Measurements from ENCODE around the gene CARD19.
"Not testable (repeated sequence)": the region's sequence is repeated elsewhere in the genome, so short reads cannot be mapped to it uniquely, and the experiment has no call there.

Gene CARD19

DNA sequence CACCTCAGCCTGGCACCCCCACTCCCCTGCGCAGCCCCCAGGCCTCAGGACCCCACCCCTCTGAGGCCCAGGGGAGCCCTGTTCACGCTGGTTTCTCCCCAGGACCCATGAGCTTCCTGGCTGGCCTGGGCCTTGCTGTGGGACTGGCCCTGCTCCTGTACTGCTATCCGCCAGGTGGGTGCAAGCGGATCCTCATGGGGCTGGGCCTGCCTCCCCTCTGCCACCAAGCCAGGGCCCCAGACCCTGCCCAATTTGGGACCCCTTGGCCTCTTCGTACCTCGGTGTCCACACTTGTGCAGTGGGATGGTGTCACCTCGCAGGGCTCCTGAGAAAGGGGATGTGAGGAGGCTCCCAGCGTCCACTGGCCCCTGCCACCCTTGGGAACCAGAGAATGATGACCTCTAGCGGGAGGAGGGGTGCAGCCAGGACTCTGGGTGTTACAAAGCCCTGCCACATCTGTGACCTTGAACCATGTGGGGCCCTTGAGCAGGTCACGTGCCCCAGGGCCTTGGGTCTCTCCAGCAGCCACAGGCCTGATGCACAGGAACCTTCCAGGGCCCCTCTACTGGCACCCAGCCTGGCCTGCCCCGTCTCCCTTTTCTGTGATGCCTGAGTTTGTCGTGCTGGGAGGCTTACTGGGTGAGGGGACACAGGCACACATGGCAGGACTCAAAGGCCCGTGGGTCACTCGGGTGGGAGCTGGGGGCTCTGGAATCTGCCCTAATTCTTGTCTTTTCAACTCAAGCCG lies 16.3 kb downstream of the CARD19 start:
- Mint-ChIP-seq H3K4me1 (peaks cover 16% of the 10 kb centered on the region), H3K36me3 (peaks cover 10% of the 10 kb centered on the region), H3K27ac (no peak overlapping the region), H3K27me3 (no peaks in the 10 kb centered on the region), H3K4me3 (no peak overlapping the region), H3K9me3 (no peaks in the 10 kb centered on the region)
- DNase-seq (ENCODE audit: low spot score in 2 of 2) = no peak
- no peak for ATAC-seq (ENCODE audit: low read depth)

DNA sequence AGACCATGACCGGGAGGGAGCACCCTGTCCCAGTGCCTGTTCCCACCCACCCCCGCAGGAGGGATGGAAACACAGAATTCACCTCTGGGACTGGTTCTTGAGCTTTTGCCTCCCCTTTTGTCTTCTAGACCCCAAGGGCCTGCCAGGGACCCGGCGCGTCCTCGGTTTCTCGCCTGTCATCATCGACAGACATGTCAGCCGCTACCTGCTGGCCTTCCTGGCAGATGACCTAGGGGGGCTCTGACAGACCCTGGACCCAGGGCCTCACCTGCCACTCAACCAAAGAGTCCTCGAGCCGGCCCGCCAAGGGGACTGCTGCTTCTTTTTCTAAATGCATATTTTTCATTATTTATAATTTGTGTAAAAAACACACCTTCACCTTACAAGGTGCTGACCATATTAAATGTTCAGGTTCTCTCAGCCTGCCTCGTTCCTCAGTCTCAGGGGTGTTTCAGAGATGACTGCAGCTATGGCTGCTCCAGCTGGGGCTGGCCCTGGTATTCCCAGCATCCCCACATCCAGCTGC lies 16.9 kb downstream of the CARD19 start:
- H3K27ac Mint-ChIP-seq = no peak overlapping the region
- no peak overlapping the region for H3K4me3 Mint-ChIP-seq
- no peaks in the 10 kb centered on the region for H3K9me3 Mint-ChIP-seq
- H3K27me3 Mint-ChIP-seq = no peaks in the 10 kb centered on the region
- peaks cover 8% of the 10 kb centered on the region for H3K36me3 Mint-ChIP-seq
- no peak for DNase-seq (ENCODE audit: low spot score in 2 of 2)
- H3K4me1 Mint-ChIP-seq = peaks cover 14% of the 10 kb centered on the region
- no peak for ATAC-seq (ENCODE audit: low read depth)

DNA sequence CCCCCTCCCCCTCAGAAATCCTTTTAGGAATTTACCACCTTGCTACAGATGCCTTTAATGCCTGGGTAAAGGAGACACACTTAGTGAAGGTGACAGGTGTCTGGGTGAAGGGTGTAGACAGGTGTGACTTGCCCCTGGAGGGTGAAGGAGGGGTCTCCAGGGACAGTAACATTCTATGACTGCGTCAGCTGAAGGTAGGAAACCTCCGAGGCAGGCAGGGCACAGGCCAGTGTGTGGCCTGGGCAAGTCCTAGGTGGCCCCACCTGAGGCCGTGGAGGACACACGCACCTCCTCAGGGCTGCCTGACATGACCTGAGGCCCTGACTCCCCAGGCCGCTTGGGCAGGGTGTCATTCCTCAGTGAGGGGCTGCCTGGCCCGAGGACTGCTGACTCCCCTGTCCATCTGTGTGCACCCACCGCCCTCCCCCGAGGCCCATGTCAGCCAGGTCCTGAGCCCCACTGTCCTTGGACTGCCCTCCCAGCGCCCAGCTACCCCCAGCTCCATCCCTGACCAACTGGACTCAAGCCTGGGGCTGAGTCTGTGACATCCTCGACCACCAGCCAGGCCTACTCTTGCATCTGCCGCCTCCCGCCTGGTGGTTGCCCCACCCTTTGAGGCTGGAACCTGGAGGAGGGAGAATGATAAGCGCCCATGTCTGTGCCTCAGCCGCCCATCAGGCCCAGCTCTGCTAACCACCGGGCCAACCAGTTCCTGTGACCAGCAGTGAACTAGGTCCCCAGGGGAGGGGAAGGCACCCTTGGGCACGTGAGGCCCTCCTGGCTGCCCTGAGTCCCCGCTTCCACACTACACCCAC lies 18.4 kb downstream of the CARD19 start:
- H3K9me3 Mint-ChIP-seq = no peaks in the 10 kb centered on the region
- H3K27me3 Mint-ChIP-seq = no peaks in the 10 kb centered on the region
- peaks cover 4% of the 10 kb centered on the region for H3K36me3 Mint-ChIP-seq
- no peak for DNase-seq (ENCODE audit: low spot score in 2 of 2)
- peaks cover 15% of the 10 kb centered on the region for H3K4me1 Mint-ChIP-seq
- no peak for ATAC-seq (ENCODE audit: low read depth)
- H3K27ac Mint-ChIP-seq = peak overlapping the region; percentile 11
- no peak overlapping the region for H3K4me3 Mint-ChIP-seq

DNA sequence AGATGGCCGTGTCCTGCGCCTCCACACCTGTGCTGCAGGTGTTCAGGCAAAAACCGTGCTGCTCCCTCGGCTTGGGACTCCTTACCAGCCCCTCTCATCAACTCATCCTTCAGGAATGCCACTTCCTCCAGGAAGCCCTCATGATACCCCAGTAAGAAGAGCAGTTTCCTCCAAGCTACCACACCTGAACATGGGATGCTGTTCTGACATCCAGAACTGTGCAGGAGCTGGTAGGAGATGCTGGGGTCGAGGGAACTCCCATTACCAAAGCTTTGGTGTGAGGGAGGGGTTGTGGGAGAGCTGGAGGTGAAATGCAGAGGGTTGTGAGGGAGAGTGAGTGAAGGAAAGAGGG lies 18.9 kb downstream of the CARD19 start:
- DNase-seq (ENCODE audit: low spot score in 2 of 2) (no peak), ATAC-seq (ENCODE audit: low read depth) (no peak)
- Mint-ChIP-seq H3K36me3 (peaks cover 4% of the 10 kb centered on the region), H3K4me3 (no peak overlapping the region), H3K9me3 (no peaks in the 10 kb centered on the region), H3K4me1 (peaks cover 21% of the 10 kb centered on the region), H3K27me3 (no peaks in the 10 kb centered on the region), H3K27ac (peak overlapping the region; percentile 11)

DNA sequence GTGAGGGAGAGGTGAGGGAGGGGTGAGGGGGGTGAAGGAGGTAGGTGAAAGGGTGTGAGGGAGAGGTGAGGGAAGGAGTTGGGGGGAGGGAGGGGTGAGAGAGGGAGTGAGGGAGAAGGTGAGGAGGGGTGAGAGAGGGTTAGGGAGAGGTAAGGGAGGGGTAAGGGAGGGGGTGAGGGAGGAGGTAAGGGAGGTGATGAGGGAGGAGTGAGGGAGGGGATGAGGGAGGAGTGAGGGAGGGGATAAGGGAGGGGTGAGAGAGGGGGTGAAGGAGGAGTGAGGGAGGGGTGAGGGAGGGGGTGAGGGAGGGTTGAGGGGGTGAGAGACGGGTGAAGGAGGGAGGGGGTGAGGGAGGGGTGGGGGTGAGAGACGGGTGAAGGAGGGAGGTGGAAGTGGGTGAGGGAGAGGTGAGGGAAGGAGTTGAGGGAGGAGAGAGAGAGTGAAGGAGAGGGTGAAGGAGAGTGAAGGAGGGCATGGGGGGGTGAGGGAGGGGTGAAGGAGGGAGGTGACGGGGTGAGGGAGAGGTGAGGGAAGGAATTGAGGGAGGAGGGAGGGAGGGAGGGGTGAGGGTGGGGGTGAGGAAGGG lies 19.6 kb downstream of the CARD19 start:
- ATAC-seq (ENCODE audit: low read depth) (no peak), DNase-seq (ENCODE audit: low spot score in 2 of 2) (no peak)
- H3K9me3 Mint-ChIP-seq = no peaks in the 10 kb centered on the region
- H3K4me3 Mint-ChIP-seq = no peak overlapping the region
- no peaks in the 10 kb centered on the region for H3K27me3 Mint-ChIP-seq
- peaks cover 27% of the 10 kb centered on the region for H3K4me1 Mint-ChIP-seq
- peaks cover 4% of the 10 kb centered on the region for H3K36me3 Mint-ChIP-seq
- no peak overlapping the region for H3K27ac Mint-ChIP-seq

DNA sequence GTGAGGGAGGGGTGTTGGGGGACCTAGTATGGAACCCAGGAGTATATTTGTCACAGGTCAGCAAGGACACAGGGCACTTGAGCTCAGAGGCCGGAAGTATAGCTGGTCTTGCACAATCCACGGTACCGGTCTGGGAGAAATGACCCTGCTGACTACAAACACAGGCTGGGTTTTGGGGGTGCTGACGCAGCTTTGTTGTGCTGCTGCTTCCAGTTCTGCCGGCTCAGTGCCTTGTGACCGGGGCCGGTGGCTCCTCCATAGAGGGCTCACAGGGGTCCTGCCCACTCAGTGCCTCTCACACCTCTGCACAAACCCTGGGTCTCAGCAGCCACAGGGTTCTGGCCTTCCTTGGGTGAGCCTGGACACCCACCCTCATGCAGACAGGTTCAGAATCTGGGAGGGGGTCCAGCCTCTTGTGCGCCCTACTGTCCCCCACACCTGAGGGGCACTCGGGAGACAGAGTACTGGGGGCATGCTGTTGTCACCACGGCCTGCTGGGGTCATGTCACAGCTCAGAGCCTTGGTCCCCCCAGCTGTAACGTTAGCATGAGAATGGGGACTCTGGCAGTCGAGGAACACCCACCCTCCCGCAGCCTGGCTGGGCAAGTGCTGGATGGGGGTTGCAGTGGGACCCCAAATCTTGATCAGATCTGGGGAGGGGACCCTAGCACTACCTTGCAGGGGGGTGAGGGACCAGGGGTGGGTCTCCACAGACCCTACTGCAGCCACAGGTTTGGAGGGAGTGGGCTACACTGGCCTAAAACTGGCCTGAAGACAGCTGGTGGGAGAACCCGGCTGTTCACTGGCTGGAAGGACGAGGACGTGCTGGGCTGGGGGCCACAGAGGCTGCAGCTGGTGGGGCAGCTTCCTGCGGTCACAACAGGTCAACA lies 20.3 kb downstream of the CARD19 start:
- H3K36me3 Mint-ChIP-seq = no peaks in the 10 kb centered on the region
- no peaks in the 10 kb centered on the region for H3K9me3 Mint-ChIP-seq
- ATAC-seq (ENCODE audit: low read depth) (no peak), DNase-seq (ENCODE audit: low spot score in 2 of 2) (no peak)
- no peak overlapping the region for H3K4me3 Mint-ChIP-seq
- peaks cover 25% of the 10 kb centered on the region for H3K4me1 Mint-ChIP-seq
- no peak overlapping the region for H3K27ac Mint-ChIP-seq
- H3K27me3 Mint-ChIP-seq = no peaks in the 10 kb centered on the region

DNA sequence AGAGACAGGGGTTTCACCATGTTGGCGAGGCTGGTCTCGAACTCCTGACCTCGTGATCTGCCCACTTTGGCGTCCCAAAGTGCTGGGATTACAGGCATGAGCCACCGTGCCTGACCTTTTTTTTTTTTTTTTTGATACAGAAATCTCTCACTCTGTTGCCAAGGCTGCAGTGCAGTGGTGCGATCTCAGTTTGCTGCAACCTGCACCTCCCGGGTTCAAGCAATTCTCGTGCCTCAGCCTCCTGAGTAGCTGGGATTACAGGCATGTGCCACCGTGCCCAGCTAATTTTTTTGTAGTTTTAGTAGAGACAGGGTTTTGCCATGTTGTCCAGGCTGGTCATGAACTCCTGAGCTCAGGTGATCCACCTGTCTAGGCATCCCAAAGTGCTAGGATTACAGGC lies 21.5 kb downstream of the CARD19 start:
- H3K4me1 Mint-ChIP-seq = peaks cover 25% of the 10 kb centered on the region
- DNase-seq (ENCODE audit: low spot score in 2 of 2); ATAC-seq (ENCODE audit: low read depth); H3K27me3 Mint-ChIP-seq; H3K36me3 Mint-ChIP-seq; H3K27ac Mint-ChIP-seq; H3K4me3 Mint-ChIP-seq; H3K9me3 Mint-ChIP-seq: not testable (repeated sequence)

DNA sequence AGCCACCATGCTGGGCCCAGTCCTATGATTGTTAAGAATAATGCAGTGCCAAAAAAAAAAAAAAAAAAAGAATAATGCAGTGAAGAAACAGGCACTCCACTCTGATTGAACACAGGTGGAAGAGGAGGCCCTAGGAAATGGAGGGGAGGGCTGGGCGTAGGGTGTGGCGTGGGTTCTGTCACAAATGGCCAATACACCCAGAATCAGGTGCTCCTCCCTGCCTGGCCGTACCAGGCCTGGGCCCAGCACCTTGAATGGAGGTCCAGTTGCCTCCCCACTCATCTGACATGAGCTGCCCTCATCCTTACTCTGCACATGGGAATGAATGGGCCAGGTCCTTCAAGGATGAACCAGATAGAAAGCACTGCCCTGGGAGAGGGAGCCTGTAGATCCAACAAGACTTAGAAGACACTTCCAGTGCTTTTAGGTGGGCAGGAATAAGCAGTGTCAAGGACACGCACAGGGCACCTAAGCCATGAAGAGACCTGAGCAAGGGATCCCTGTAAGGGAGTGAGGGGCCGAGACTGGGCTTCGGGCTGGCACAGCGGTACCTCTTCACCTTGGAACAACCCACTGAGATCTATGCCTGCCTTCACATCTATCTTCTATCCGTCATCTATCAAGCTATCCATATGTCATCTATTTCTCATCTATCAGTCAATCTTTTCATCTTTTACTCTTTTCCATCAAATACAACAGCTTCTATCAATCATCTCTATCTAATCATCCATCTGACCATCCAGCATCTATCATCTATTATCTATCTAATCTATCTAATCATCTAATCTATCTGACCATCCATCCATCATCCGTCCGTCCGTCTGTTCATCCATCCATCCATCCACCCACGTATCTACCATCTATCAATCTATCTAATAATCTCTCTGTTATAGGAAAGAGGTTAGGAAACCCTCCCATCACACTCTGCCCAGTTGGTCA lies 22.2 kb downstream of the CARD19 start:
- ATAC-seq (ENCODE audit: low read depth) = no peak
- no peak overlapping the region for H3K4me3 Mint-ChIP-seq
- DNase-seq (ENCODE audit: low spot score in 2 of 2) = no peak
- no peaks in the 10 kb centered on the region for H3K9me3 Mint-ChIP-seq
- H3K27ac Mint-ChIP-seq = no peak overlapping the region
- peaks cover 25% of the 10 kb centered on the region for H3K4me1 Mint-ChIP-seq
- no peaks in the 10 kb centered on the region for H3K27me3 Mint-ChIP-seq
- H3K36me3 Mint-ChIP-seq = no peaks in the 10 kb centered on the region

DNA sequence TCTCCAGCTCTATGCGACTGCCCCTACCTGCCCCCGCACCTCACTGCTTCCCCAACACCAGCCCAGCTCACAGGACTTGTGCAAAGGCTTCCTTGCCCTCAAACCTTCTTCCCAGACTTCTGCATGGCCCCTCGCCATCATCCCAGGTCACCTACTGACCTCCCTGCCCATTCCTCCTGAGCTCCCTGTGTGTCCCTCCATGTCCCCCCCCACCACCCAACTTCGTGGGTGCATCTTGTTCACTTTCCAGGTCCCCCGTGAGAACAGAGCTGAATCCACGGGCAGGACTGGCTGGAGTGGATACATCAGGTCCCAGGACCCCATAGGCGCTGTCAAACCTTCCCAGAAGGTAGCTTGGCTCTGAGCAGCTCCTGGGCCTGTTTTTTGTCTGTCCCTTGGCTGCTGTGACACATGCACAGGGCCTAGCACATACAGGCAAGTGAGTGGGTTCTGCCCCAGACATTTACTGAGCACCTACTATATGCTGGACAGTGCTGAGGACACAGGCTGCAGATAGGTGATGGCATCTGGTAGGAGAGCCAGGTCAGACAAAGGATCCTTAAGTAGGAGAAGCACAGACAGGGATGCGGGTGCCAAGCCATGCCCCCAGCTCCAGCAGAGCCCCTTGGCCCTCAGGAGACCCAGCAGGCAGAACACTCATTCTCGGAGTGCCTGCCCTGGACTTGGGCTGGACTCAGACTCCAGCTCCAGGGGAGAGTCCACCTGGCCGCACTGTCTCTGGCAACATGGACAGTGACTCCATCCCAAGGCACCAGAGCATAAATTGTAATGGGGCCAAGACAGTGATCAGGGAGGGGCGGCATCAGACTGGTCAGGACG lies 23.1 kb downstream of the CARD19 start:
- ATAC-seq (ENCODE audit: low read depth) (no peak), DNase-seq (ENCODE audit: low spot score in 2 of 2) (no peak)
- H3K36me3 Mint-ChIP-seq = no peaks in the 10 kb centered on the region
- no peaks in the 10 kb centered on the region for H3K27me3 Mint-ChIP-seq
- peak overlapping the region; percentile 30 for H3K4me3 Mint-ChIP-seq
- H3K4me1 Mint-ChIP-seq = peaks cover 25% of the 10 kb centered on the region
- H3K27ac Mint-ChIP-seq = no peak overlapping the region
- H3K9me3 Mint-ChIP-seq = no peaks in the 10 kb centered on the region

DNA sequence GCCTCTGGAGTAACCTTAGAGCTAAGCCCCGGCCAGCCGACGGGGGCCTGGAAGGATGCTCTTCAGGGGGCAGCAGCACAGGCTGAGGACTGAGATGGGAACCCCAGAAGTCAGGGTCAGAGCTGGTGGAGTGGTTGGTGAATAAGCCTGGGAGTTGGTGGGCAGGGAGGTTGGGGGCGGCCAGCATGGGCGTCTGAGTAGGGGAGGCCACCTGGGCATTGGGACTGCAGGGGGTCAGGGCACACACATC lies 23.6 kb downstream of the CARD19 start:
- ATAC-seq (ENCODE audit: low read depth) = no peak
- Mint-ChIP-seq H3K27ac (peak overlapping the region; percentile 43), H3K27me3 (no peaks in the 10 kb centered on the region), H3K9me3 (no peaks in the 10 kb centered on the region), H3K4me1 (peaks cover 23% of the 10 kb centered on the region), H3K4me3 (peak overlapping the region; percentile 30), H3K36me3 (no peaks in the 10 kb centered on the region)
- DNase-seq (ENCODE audit: low spot score in 2 of 2) = no peak

DNA sequence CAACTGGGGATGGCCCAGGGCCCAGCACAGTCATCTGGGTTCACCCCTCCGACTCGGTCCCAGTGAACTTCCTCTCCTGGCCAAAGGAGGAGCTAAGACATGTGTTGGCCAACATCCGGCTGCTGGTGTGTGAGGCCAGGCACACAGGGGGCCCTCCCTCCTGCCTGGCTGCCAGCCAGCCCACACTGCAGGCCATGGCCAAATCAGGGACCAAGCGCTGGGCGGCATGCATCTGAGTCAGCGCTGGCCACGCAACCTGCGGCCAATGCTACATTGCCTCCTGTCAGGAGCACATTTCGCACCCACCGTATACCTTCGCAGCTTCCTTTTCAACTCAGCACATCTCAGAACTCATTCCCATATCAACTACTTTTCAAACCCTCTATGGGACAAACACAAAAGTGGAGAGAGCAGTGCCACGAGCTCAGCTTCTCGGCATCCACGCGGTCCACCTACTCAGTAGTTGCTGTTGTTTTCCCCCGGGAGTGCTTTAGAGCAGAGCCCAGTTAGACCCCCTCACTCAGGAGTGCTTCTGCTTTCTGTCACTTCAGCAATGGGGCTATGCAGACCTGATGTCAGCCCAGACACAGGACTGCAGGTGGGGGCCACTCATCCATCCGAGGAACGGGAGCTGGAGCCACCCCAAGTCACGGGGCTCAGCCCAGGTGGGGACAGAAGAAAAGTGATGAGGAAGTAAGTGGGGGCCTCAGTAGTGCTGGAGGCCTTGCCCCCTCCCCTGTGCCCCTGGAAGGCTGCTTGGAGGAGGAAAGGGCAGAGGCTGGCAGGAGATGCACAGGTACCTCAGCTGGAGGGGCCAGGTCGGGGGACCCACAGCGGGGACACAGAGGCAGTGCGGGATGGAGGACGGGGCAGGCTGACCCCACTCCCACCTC lies 24.2 kb downstream of the CARD19 start:
- Mint-ChIP-seq H3K36me3 (no peaks in the 10 kb centered on the region), H3K4me3 (peak overlapping the region; percentile 54), H3K27me3 (no peaks in the 10 kb centered on the region), H3K4me1 (peaks cover 18% of the 10 kb centered on the region), H3K9me3 (no peaks in the 10 kb centered on the region), H3K27ac (peak overlapping the region; percentile 43)
- DNase-seq (ENCODE audit: low spot score in 2 of 2) = peak in 1 of 2 donors; percentile 39
- ATAC-seq (ENCODE audit: low read depth) = peak; percentile 86

Measured in memory B cell (primary cell).